GM21825 (cell line): ENCODE results near the gene GOLIM4.

ENCODE experiments used
- ATAC-seq: cut with Tn5 transposase; IDR thresholded peaks from one replicate; pipeline ENCODE4 v1.9.1; 2021; ENCODE audit warnings: mild to moderate bottlenecking, moderate library complexity; ENCODE audit not compliant: unreplicated experiment

GOLIM4 gene

GRCh38 chr3:168001244-168001643 lies 94.5 kb downstream of the GOLIM4 start:
- no peak for ATAC-seq

GRCh38 chr3:167998253-167998652 lies 97.5 kb downstream of the GOLIM4 start:
- no peak for ATAC-seq

- no peak for ATAC-seq
Measured at GRCh38 chr3:167996514-167996913, 99.2 kb downstream of the GOLIM4 start.

GRCh38 chr3:167992381-167992780 lies 103.3 kb downstream of the GOLIM4 start:
- ATAC-seq, result no peak

- ATAC-seq, result no peak
Measured at GRCh38 chr3:167991213-167991612, 104.5 kb downstream of the GOLIM4 start.

- ATAC-seq, result no peak
Measured at GRCh38 chr3:167989999-167990398, 105.7 kb downstream of the GOLIM4 start.

- ATAC-seq, result no peak
Measured at GRCh38 chr3:167989066-167989465, 106.7 kb downstream of the GOLIM4 start.

- ATAC-seq, result no peak
Measured at GRCh38 chr3:167983583-167983982, 112.1 kb downstream of the GOLIM4 start.

- ATAC-seq, result no peak
Measured at GRCh38 chr3:167978486-167978885, 117.2 kb downstream of the GOLIM4 start.

- ATAC-seq, result no peak
Measured at GRCh38 chr3:167978071-167978470, 117.7 kb downstream of the GOLIM4 start.

- no peak for ATAC-seq
Measured at GRCh38 chr3:167976516-167977361, 119.0 kb downstream of the GOLIM4 start.

- no peak for ATAC-seq
Measured at GRCh38 chr3:167973901-167974300, 121.8 kb downstream of the GOLIM4 start.

- no peak for ATAC-seq
Measured at GRCh38 chr3:167973046-167973445, 122.7 kb downstream of the GOLIM4 start.

- no peak for ATAC-seq
Measured at GRCh38 chr3:167972502-167972901, 123.2 kb downstream of the GOLIM4 start.

GRCh38 chr3:167969548-167969947 lies 126.2 kb downstream of the GOLIM4 start:
- no peak for ATAC-seq

GRCh38 chr3:167967257-167968036 lies 128.3 kb downstream of the GOLIM4 start:
- ATAC-seq, result no peak
